NCI-H1436 treated with DMSO at 0.1 percent for 48 hours (cell line): ENCODE data around the gene THAP9.
A peak's percentile ranks its signal among the peaks of the same experiment; 100 is the strongest.
"Not testable (repeated sequence)": the region's sequence is repeated elsewhere in the genome, so short reads cannot be mapped to it uniquely, and the experiment has no call there.

ENCODE experiments used
- DNase-seq: peaks from one replicate; lab custom pipeline; 2025; lab: John Stamatoyannopoulos, UW

THAP9 gene, protein sequence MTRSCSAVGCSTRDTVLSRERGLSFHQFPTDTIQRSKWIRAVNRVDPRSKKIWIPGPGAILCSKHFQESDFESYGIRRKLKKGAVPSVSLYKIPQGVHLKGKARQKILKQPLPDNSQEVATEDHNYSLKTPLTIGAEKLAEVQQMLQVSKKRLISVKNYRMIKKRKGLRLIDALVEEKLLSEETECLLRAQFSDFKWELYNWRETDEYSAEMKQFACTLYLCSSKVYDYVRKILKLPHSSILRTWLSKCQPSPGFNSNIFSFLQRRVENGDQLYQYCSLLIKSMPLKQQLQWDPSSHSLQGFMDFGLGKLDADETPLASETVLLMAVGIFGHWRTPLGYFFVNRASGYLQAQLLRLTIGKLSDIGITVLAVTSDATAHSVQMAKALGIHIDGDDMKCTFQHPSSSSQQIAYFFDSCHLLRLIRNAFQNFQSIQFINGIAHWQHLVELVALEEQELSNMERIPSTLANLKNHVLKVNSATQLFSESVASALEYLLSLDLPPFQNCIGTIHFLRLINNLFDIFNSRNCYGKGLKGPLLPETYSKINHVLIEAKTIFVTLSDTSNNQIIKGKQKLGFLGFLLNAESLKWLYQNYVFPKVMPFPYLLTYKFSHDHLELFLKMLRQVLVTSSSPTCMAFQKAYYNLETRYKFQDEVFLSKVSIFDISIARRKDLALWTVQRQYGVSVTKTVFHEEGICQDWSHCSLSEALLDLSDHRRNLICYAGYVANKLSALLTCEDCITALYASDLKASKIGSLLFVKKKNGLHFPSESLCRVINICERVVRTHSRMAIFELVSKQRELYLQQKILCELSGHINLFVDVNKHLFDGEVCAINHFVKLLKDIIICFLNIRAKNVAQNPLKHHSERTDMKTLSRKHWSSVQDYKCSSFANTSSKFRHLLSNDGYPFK

DNA sequence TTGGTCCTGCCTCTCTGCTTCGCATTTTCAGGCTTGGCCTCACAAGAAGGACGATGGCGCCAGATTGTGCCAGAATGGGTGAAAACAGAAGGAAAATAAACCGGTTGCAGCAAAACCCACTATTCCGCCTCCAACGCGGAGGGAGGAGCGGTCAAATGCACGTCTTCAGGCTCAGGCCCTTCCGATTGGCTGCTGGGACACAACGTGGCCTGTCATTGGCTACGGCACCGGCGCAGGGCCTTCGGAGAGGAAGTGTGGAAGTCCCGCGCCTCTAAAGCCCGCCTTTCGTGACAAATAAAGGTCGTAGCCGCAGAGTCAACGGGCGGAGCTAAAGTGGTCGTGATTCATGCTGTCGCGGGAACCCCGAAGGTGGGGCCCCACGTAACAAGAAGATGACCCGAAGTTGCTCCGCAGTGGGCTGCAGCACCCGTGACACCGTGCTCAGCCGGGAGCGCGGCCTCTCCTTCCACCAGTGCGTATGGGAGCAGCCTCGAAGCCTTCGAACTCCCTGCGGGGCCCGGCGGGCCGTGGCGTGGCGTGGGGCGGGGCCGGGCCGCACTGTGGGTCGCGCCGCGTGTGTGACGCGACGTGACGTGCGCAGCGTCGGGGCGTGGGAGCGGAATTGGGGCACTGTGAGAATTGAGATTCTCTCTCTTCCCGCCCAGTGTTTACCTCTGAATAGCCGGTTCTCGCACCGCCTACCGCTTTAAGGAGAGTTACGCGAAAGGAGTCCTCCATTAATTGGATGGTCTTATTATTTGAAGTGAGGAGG lies at the start of gene THAP9:
TSS of gene THAP9 (plus strand) at position 325 of the 772 bp plus-strand sequence. CDS start at position 393, 68 bp downstream.
- DNase-seq = peak; percentile 96

DNA sequence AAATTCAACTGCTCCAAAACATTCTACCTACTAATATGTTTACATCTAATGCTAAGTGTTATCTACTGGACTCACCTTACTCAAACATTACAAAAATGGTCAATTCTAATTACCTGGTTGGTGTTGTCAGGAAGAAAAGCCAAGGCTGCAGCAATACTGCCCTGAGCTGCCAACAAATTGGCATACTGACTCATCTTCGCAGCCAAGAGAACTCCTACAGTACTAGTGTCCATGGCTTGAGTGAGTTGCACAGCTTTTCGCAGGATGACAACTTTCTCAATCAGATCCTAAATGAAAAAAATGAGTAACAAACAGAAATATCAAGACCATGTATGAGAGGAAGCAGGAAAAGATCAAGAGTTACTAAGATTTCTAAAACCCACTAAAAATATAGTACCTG lies 49.2 kb upstream of the THAP9 start:
- no peak for DNase-seq

DNA sequence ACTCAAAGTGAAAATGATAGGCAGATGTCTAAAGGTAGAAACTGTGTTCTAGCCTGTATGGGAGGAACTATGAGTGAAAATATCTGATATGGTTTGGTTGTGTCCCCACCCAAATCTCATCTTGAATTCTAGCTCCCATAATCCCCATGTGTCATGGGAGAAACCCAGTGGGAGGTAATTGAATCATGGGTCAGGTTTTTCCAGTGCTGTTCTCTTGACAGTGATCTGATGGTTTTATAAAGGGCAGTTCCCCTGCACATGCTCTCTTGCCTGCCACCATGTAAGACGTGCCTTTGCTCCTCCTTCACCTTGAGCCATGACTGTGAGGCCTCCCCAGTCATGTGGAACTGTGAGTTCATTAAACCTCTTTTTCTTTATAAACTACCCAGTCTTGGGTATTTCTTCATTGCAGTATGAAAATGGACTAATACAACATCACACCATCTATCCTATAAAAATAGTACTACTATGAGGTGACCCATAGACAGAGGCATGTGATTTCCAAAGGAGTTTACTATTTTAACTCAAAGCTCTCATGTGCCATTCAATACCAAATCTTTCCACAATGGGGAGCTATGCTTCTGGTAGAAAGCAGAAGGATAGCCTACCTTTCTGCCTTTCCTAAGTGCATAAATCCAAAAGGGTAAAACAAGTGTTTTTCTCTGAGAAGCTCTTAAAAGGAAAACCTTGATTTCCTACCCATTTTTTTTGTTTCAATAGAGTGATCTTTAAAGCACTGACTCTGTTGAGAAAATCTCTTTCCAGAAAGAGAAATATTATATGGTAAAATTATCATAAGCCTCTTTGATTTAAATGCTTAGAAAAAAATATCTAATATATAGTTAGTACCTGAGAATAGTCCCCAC lies 48.4 kb upstream of the THAP9 start:
- no peak for DNase-seq

DNA sequence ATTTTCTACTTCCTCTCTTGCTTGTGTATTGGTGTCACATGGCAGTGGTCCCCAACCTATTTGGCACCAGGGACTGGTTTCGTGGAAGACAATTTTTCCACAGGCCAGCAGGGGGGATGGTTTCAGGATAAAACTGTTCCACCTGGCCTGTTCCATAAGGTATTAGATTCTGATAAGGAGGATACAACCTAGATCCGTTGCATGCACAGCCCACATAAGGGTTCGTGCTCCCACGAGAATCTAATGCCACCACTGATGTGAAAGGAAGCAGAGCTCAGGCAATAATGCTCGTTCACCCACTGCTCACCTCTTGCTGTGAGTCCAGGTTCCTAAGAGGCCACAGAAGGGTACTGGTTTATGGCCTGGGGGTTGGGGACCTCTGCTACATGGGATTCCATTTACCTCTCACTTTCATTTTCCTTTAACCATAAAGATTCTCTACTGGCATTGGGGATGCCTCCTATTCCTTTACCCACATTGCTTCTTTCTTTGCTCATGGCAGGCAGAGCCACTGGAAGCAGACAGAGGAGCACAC lies 47.7 kb upstream of the THAP9 start:
- no peak for DNase-seq

DNA sequence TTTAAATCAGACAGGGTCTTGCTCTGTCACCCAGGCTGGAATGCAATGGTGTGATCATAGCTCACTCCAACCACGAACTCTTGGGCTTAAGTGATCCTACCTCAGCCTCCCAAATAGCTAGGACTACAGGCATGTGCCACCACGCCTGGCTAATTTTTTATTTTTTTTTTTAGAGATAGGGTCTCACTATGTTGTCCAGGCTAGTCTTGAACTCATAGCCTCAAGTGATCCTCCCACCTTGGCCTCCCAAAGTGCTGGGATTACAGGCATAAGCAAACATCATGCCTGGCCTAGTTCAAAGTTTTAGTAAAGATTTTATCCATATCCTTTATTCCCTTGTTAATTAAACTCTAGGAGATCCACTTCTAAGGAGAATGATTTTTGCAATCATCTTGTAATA lies 40.0 kb upstream of the THAP9 start:
- not testable (repeated sequence) for DNase-seq

DNA sequence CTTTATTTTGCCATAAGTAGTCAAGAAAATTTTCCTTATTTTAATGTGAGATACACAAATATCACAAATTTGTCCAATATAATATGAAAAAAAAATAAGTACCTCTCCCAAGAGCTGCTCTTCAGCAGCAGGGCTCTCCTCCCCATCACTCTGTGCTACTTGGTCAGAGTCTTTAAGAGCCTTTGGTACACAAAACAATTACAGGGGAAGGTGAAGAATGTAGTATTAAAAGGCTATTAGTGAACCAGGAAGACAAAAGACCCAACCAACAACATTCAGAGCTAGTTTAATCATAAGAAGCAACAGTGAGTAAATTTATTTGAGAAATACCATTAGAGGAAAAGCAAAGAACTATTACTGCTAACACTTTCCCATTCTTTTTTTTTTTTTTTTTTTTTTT lies 39.0 kb upstream of the THAP9 start:
- no peak for DNase-seq

DNA sequence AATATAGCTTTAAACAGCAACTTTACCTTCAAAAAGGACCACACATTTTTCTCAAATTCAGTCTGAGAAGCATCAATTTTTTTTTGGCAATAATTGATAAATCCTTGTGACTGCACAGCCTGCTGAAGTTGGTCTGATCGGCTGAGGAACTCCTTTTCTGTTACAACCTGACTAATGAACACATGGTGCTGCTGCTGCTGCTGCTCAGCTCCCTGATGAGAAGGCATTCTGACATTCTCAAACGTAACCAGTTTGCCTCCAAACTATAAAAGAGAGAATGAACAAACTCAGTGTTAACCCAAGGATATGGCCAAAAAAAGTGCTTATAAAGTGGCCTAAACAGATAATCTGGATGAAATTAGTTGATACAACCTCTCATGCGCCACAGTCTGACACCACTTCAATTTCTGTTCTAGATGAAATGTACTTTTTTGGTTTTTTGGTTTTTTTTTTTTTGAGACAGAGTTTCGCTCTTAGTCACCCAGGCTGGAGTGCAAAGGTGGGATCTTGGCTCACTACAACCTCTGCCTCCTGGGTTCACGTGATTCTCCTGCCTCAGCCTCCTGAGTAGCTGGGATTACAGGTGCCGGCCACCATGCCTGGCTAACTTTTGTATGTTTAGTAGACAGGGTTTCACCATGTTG lies 36.1 kb upstream of the THAP9 start:
- no peak for DNase-seq

DNA sequence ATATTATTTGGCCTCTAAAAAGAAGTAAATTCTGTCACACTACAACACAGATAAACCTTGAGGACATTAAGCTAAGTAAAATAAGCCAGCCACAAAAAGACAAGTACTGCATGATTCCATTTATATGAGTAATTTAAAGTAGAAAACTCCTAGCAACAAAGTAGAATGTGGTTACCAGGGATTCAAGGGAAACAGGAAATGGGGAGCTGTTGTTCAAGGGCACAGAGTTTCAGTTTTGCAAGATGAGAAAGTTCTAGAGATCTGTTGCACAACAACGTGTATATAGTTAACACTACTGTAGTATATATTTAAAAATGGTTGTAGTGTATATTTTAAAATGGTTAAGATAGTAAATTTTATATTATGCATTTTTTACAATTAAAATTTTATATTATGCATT lies 34.9 kb upstream of the THAP9 start:
- DNase-seq = no peak

DNA sequence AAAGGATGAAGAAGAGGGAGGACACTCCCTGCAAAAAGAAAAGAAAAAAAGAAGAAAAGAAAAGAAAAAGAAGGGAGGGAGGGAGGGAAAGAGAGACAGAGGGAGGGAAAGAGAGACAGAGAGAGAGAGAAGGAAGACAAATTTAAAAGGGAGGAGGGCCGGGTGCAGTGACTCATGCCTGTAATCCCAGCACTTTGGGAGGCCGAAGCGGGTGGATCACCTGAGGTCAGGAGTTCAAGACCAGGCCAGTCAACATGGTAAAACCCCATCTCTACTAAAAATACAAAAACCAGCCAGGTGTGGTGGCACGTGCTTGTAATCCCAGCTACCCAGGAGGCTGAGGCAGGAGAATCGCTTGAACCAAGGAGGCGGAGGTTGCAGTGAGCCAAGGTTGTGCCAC lies 34.5 kb upstream of the THAP9 start:
- DNase-seq = not testable (repeated sequence)

DNA sequence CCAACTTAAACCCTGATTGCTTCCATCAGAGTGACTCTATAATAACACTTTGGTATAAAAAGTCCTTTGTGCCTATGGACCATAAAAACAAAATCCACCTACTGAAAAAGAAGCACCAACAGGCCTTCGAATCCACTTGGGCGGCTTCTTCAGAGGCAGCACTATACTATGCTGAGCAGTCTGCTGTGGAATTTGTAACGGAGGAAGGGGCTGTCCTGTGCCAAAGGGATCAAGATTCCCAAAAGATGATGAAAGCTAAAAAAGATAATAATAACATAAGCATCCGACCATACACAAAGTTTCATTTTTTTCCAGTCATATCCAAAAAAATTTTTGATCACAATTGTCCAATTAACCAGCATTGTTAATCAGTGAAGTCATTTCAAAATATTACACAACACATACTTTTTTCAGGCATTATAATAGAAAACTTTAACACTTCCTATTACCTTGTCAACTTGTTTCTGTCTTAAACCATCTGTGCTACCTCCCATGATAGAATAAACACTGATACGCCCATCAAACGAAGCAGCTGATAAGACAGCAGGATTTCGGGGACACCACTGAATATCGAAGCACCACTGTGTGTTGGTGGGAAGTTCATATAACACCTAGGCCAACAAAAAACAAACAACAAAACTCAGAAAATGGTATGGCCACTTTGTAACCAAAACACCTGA lies 33.7 kb upstream of the THAP9 start:
- no peak for DNase-seq

DNA sequence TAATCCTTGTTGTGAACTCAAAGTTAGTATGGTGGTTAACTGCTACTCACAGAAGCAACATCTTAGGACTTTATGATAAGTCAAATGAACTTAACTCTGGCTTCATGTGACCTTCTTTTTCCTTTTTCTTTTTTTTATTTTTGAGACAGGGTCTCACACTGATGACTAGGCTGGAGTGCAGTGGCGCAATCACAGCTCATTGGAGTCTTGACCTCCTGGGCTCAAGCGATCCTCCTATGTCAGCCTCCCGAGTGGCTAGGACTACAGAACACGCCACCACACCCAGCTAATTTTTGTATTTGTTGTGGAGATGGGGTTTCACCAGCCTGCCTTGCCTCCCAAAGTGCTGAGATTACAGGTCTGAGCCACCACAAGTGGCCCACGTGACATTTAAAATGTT lies 32.0 kb upstream of the THAP9 start:
- DNase-seq = no peak

DNA sequence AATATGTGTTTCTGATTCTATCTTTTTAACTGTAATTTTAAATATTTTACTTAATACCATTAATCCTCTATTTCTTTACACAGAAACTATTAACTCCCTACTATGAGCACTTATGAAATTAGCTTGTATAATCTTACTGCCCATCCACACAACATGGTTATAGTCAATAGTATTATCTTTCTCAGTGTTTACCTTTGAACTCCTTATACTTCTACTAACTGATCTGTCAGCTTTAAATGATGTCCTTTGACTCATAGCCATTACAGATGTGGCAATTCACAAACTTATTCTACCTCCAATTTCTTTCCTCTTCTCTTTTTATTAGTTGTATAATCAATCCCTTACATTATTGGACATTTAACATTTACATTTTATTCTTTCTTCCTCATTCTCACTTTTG lies 15.1 kb upstream of the THAP9 start:
- DNase-seq = no peak

DNA sequence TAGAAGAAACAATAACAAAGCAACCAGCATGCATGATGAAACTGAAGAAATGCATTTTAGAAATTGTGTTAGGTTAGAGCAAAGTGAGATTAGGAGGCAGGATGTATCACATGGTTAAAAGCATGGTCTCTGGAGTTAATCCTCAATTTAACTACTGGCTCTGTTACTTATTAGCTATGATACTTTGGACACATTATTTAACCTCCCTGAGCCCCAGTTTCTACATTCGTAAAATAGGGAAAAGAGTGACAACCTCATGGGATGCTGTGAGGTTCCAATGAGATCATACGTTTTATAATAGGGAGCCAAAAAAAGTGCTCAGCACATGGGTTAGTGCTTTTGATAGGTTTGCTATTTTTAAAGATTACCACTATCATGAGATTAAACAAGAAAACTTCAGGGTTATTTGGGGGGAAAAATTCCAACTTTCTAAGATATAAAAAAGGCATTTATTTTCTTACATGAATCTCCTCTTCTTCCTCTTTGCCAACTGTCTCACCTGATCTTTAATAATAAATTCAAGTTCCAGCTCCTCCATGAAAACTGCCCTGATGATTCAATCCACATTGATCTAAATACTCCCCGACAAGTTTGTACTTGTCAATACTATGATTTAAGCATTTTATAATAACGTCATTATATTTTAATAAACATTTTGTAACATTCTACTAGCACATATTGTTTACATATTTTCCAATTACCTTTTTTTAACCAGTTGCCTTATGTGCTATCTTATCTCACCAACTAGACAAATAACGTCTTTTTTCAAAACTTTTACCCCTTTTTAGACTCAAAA lies 14.2 kb upstream of the THAP9 start:
- no peak for DNase-seq

DNA sequence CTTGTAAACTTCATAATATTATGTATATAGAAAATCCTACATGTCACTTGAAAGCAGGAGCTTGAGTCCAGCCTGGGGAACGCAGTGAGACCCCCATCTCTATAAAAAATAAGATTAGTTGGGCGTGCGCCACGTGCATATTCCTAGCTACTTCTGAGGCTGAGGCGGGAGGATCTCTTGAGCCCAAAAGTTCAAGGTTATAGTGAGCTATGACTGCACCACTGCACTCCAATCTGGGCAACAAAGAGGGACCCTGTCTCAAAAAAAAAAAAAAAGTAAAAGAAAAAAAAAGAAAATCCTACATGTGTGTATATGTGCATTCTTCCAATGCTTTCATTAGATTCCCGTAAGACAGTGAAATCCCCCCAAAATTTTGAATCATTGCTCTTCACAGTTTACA lies 11.2 kb upstream of the THAP9 start:
- DNase-seq = no peak

DNA sequence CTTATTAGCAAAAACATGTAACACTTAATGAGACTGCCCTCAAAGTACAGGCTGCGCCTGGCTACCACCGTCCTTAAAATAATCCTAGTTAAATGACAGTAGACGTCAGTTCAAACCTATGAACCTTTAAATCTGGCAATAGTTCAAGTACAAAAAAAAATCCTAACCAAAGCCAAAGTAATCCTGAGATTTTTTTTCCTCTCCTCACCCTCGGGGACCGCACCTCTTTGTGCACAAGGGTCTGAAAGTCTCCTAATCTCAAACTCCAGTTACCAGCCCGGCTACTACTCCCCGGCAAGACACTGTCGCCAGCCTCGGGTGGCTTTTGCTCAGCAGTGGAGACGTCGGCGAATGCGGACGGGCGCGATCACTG lies 10.0 kb upstream of the THAP9 start:
- no peak for DNase-seq

DNA sequence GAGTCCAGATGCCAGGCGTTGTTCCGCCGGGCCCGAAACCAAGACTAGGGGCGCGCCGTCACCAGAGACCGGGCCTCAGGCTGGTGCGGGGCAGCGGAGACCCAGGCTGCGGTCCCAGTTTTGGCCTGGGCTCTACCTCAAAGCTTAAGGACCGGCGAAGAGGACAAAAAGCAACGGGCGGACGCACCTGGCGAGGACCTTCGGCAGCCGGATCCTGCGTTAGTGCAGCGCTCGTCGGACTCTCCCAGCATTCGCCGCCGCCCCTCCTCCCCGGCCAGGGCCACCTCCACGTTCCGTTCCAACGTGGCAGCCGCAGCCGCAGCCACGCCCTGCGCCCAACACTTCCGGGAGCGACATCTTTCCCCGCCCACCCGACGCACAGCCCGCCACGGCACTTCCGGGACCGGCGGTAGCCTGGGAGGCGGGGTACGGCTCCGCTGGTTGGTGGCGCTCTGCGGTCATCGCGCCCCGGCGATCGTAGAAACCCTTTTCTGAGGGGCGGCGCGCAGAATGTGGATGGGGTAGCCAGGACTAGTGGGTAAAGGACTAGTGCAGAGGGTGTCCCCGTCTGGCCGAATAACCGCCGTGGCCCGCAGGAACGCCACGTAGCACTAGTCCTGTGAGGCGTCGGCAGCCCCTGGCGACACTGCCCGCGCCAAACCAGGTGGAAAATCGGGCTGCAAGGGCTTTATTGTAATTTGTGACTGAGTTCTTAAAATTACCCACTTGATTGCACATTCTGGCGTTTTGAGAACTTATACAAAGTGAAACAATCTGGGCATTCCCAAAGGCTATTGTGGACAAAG lies 9.4 kb upstream of the THAP9 start, which contains the start of gene SEC31A:
TSS of gene SEC31A (minus strand) at position 253 of the 806 bp plus-strand sequence. CDS start 9,217 bp downstream, outside the sequence.
- DNase-seq = peak; percentile 54

DNA sequence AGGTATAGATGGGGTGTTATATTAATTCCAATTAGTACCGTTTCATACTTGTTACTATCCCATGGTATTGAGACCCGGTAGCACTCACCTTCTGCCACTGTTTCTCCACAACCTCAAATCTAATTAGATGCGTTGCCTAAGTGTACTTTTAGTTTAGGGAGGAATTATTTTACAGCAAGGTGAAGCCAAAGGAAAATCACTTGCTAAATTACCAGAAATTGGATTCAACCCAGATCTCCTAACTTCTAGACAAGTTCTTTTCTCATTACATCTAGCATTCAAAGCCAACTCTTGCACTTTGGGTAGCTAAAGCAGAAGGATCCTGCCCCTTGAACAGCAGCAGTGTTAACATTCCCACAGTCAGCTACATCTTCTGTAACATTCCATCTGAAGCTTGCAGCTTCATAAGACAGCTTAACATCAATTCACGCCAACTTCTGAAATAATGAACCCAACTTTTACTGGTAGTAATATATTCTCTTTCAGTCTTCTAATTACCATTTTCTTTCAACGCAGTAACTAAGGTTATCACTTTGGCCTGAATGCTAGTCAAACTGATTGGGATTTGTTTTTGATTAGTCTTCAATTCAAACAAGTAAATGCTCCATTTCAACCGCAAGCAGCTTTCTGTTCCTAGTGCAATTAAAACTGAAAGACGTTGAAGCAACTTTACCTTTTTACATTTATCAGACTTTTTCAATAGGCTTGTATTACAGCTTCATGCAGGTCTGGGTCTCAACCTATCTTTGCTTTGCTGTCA lies 8.6 kb upstream of the THAP9 start:
- no peak for DNase-seq

DNA sequence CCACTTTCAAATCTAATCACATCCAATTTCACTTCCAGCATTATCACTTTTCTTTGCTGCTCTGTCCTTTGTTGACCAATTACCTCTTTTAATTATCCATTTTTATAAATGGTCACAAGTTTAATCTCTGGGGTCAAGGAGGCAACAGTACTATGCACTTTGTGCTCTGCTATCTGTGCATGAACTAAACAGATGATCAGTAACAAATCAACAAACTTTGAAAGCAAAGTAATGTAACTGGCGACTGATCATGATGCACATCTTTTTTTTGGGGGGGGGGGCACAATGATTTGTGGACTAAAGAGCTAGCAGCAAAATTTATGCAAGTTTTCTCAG lies 8.1 kb upstream of the THAP9 start:
- DNase-seq = no peak
